ENCODE data around the gene FOXN3. TPM values are rescaled to one million over a fixed set of nuclear protein-coding genes. Genes with fewer than 3 reads are reported as not detected.

Gene FOXN3
- total and polyA plus RNA-seq, 2 donors (not counting 3 experiments of a cell fraction or from before 2014, with no cell fraction given), result 16.9 to 41.8 TPM

GRCh38 chr14:89339579-89339978, 77.5 kb downstream of the FOXN3 start:
- no peak for FAIRE-seq

More at GRCh38 chr14:89339579-89339978, 77.5 kb downstream of the FOXN3 start:
- no peak overlapping the region for H2AFZ ChIP-seq (ENCODE audit: low read depth, low read length)
- H3K27ac ChIP-seq (ENCODE audit: insufficient read depth, low read depth, low read length), result no peak overlapping the region
- H3K36me3 ChIP-seq (ENCODE audit: control insufficient read depth in 2 of 2, extremely low read depth in 1 of 2, insufficient read depth in 2 of 2, low read length in 2 of 2), result no peaks in the 10 kb centered on the region
- BruUV-seq (replicated peaks), result no TSS peak
- H3K4me1 ChIP-seq (ENCODE audit: control insufficient read depth, extremely low read depth, insufficient read depth, low read length), result no peaks in the 10 kb centered on the region
- no peaks in the 10 kb centered on the region for H3K79me2 ChIP-seq (ENCODE audit: control insufficient read depth, insufficient read depth, low read length)
- TF ChIP-seq GATA2 (IDR thresholded peaks at IDR 0.05; ENCODE audit: insufficient read depth, insufficient read length, low read depth, low read length) (no peak), FOS (IDR thresholded peaks at IDR 0.05; ENCODE audit: borderline replicate concordance, insufficient read depth, low read length) (no peak), JUN (IDR thresholded peaks at IDR 0.05; ENCODE audit: borderline replicate concordance, insufficient read depth, insufficient read length, low read depth) (no peak), POLR2AphosphoS5 (IDR thresholded peaks at IDR 0.05; ENCODE audit: insufficient read depth, low read depth, low read length) (no peak), MAX (IDR thresholded peaks at IDR 0.05; ENCODE audit: insufficient read depth, insufficient read length) (no peak), MYC (IDR thresholded peaks at IDR 0.05; ENCODE audit: low read depth, low read length) (no peak), EZH2 (IDR thresholded peaks at IDR 0.05; ENCODE audit: borderline replicate concordance, low read depth, low read length, severe bottlenecking) (no peak), POLR2A (IDR thresholded peaks at IDR 0.05; ENCODE audit: low read depth, low read length) (no peak)
- TF ChIP-seq, protein P1, sequence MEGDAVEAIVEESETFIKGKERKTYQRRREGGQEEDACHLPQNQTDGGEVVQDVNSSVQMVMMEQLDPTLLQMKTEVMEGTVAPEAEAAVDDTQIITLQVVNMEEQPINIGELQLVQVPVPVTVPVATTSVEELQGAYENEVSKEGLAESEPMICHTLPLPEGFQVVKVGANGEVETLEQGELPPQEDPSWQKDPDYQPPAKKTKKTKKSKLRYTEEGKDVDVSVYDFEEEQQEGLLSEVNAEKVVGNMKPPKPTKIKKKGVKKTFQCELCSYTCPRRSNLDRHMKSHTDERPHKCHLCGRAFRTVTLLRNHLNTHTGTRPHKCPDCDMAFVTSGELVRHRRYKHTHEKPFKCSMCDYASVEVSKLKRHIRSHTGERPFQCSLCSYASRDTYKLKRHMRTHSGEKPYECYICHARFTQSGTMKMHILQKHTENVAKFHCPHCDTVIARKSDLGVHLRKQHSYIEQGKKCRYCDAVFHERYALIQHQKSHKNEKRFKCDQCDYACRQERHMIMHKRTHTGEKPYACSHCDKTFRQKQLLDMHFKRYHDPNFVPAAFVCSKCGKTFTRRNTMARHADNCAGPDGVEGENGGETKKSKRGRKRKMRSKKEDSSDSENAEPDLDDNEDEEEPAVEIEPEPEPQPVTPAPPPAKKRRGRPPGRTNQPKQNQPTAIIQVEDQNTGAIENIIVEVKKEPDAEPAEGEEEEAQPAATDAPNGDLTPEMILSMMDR (IDR thresholded peaks at IDR 0.05; ENCODE audit: extremely low read depth in 1 of 2, insufficient read depth in 1 of 2, low read depth in 1 of 2, low read length in 2 of 2), result no peak
- ChIA-PET POLR2A (no interaction called here), CTCF (interaction anchor here (0.7 to 1.4 kb wide), 2 partner anchors 35 to 599 kb away, joined by 3 read pairs; no protein-coding TSS in a partner anchor)
- no peaks in the 10 kb centered on the region for H3K27me3 ChIP-seq (ENCODE audit: control insufficient read depth in 2 of 2, insufficient read depth in 2 of 2, low read length in 2 of 2)
- H3K4me2 ChIP-seq (ENCODE audit: insufficient read depth, low read length), result no peak overlapping the region
- H3K4me3 ChIP-seq (replicated peaks in 1 of 3; ENCODE audit: insufficient read depth in 1 of 3, low read depth in 1 of 3, low read length in 3 of 3), result no peak overlapping the region
- H3K9ac ChIP-seq (replicated peaks; ENCODE audit: extremely low read depth, insufficient read depth, low read length), result no peak overlapping the region
- H3K9me3 ChIP-seq (replicated peaks; ENCODE audit: control insufficient read depth, insufficient read depth, low read length), result no peaks in the 10 kb centered on the region
- intact Hi-C loops (cut with micrococcal nuclease) (no loop called here), dilution Hi-C loops (cut with MboI; ENCODE audit: extremely low pct_ligation_motif_present, low sequenced_read_pairs) (no loop called here)
- no peak for DNase-seq (ENCODE audit: low read depth, low spot score)
- H4K20me1 ChIP-seq (replicated peaks; ENCODE audit: control insufficient read depth, extremely low read depth, insufficient read depth, low read length), result no peaks in the 10 kb centered on the region
- no peaks in the 10 kb centered on the region for H3K9me1 ChIP-seq (replicated peaks; ENCODE audit: control insufficient read depth, extremely low read depth, insufficient read depth, low read length)
